Suprapubic skin (tissue), 4 donors: ENCODE measurements around the gene TSPEAR.

ENCODE experiments used
- EP300 ChIP-seq: sonication (generic); formaldehyde crosslinking; IDR thresholded peaks from one replicate; pipeline ENCODE4 v1.6.1; 2017; ENCODE audit warnings: antibody characterized with exemption
- POLR2A ChIP-seq, 2 donors: fragments of 450-650 bp; IDR thresholded peaks; one replicate each; pipeline ENCODE4 v1.6.1; 2017; ENCODE audit warnings: antibody characterized with exemption in 2 of 2, mild to moderate bottlenecking in 2 of 2, moderate library complexity in 2 of 2
- POLR2AphosphoS5 ChIP-seq, 3 donors: sonication (generic); formaldehyde crosslinking; IDR thresholded peaks; one replicate each; pipeline ENCODE4 v1.6.1; 2017; ENCODE audit warnings: antibody characterized with exemption in 3 of 3
- TF ChIP-seq, protein P1 (sequence below), 2 donors: fragments of 200-600 bp in 1 of 2; fragments of 450-650 bp in 1 of 2; sonication (generic) in 1 of 2; IDR thresholded peaks; one replicate each; pipeline ENCODE4 v1.5.1; 2016 to 2019; ENCODE audit warnings: antibody characterized with exemption in 2 of 2, mild to moderate bottlenecking in 1 of 2, moderate library complexity in 1 of 2

DNA sequence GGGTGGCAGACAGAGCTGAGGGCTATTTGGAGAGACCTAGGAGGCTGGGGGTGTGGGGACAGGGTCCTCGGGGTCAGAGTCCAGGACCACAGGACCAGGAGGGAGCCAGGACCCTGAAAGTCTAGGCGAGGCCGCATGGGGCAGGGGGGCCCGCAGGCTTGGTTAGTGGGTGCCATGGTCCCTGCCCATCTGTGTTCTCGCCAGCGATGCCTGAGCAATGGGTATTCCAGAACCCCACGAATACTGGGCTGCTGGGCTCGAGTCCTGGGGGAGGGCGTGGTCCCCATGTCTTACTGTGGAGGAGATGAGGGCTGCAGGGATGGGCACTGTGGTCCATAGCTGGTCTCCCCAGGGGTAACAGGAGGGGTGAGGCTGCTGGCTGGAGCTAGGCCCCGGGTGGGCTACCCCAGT, 121.1 kb downstream of the TSPEAR start:
- no peak for TF ChIP-seq EP300
- TF ChIP-seq, protein P1, sequence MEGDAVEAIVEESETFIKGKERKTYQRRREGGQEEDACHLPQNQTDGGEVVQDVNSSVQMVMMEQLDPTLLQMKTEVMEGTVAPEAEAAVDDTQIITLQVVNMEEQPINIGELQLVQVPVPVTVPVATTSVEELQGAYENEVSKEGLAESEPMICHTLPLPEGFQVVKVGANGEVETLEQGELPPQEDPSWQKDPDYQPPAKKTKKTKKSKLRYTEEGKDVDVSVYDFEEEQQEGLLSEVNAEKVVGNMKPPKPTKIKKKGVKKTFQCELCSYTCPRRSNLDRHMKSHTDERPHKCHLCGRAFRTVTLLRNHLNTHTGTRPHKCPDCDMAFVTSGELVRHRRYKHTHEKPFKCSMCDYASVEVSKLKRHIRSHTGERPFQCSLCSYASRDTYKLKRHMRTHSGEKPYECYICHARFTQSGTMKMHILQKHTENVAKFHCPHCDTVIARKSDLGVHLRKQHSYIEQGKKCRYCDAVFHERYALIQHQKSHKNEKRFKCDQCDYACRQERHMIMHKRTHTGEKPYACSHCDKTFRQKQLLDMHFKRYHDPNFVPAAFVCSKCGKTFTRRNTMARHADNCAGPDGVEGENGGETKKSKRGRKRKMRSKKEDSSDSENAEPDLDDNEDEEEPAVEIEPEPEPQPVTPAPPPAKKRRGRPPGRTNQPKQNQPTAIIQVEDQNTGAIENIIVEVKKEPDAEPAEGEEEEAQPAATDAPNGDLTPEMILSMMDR (IDR thresholded peaks at IDR 0.05) = no peak
- TF ChIP-seq POLR2A (IDR thresholded peaks at IDR 0.05) = no peak
- no peak for TF ChIP-seq POLR2AphosphoS5 (IDR thresholded peaks at IDR 0.05)
